K562 (cell line): ENCODE measurements around the gene VPS18. TPM values are rescaled to one million over a fixed set of nuclear protein-coding genes. Genes with fewer than 3 reads are reported as not detected.

Source experiments
- E2F3 ChIP-seq: fragments of 250-450 bp; sonication (Bioruptor Pico); IDR thresholded peaks from 2 replicates; pipeline ENCODE4 v1.4.0; 2020; ENCODE audit warnings: mild to moderate bottlenecking
- MGA ChIP-seq: fragments of 450-650 bp; IDR thresholded peaks from 2 replicates; pipeline ENCODE4 v1.6.1; 2016; ENCODE audit warnings: mild to moderate bottlenecking, moderate library complexity
- MXD1 ChIP-seq: fragments of 250-450 bp; sonication (Bioruptor Pico); IDR thresholded peaks from 2 replicates; pipeline ENCODE4 v1.8.0; 2021; ENCODE audit warnings: borderline replicate concordance, mild to moderate bottlenecking, moderate library complexity; ENCODE audit not compliant: poor library complexity, severe bottlenecking
- VEZF1 ChIP-seq: fragments of 200-800 bp; sonication (Bioruptor generic); IDR thresholded peaks from 2 replicates; pipeline ENCODE4 v1.6.1; 2017; ENCODE audit warnings: missing genetic modification characterization, missing compliant biosample characterization
- polyA plus RNA-seq, 8 experiments: library from polyadenylated mRNA; depleted of rRNA in 4 of 8; stranded (reverse) in 5 of 8; unstranded in 3 of 8; fragments of >200 nt; fragmentation: Nextera tagmentation in 2 of 8; fragmentation: Illumina TruSeq in 1 of 8; extraction: Ambion mirVana in 2 of 8; extraction: Trizol in 1 of 8; gene quantifications; 2 replicates each; pipeline versions ENCODE4 v1.2.1 to v1.2.3, GENCODE V29; 2011 to 2014; ENCODE audit warnings: inconsistent platforms in 1 of 8, missing spikeins in 1 of 8
- total RNA-seq, 7 experiments: library from RNA; depleted of rRNA in 6 of 7; stranded (reverse); fragments of >200 nt in 6 of 7; fragmentation: Illumina TruSeq in 2 of 7; extraction: Trizol in 2 of 7; gene quantifications; 2 replicates each; pipeline versions ENCODE4 v1.2.1 to v1.2.3, GENCODE V29; 2011 to 2021; ENCODE audit warnings: low replicate concordance in 1 of 7
- TF ChIP-seq, protein P1 (sequence below): sonication (generic); formaldehyde crosslinking; IDR thresholded peaks from 2 replicates; pipeline ENCODE4 v1.8.0; 2022; ENCODE audit warnings: mild to moderate bottlenecking, missing genetic modification reagents
- TF ChIP-seq, protein P2 (sequence below), 3 experiments: fragments of 200-800 bp in 1 of 3; fragments of 250-450 bp in 1 of 3; fragments of 450-650 bp in 1 of 3; sonication (Bioruptor Pico) in 1 of 3; sonication (Bioruptor generic) in 1 of 3; formaldehyde crosslinking in 1 of 3; IDR thresholded peaks; 2 replicates each; pipeline versions ENCODE4 v1.6.1 to v1.8.0; 2016 to 2022; ENCODE audit warnings: mild to moderate bottlenecking in 2 of 3, missing genetic modification characterization in 2 of 3, missing compliant biosample characterization in 1 of 3, moderate library complexity in 1 of 3

VPS18 gene
- total and polyA plus RNA-seq, 9 of the 15 experiments (the other 6 are each of a cell fraction or from before 2014, with no cell fraction given): 0.73 to 19.9 (median 8.5) TPM

DNA sequence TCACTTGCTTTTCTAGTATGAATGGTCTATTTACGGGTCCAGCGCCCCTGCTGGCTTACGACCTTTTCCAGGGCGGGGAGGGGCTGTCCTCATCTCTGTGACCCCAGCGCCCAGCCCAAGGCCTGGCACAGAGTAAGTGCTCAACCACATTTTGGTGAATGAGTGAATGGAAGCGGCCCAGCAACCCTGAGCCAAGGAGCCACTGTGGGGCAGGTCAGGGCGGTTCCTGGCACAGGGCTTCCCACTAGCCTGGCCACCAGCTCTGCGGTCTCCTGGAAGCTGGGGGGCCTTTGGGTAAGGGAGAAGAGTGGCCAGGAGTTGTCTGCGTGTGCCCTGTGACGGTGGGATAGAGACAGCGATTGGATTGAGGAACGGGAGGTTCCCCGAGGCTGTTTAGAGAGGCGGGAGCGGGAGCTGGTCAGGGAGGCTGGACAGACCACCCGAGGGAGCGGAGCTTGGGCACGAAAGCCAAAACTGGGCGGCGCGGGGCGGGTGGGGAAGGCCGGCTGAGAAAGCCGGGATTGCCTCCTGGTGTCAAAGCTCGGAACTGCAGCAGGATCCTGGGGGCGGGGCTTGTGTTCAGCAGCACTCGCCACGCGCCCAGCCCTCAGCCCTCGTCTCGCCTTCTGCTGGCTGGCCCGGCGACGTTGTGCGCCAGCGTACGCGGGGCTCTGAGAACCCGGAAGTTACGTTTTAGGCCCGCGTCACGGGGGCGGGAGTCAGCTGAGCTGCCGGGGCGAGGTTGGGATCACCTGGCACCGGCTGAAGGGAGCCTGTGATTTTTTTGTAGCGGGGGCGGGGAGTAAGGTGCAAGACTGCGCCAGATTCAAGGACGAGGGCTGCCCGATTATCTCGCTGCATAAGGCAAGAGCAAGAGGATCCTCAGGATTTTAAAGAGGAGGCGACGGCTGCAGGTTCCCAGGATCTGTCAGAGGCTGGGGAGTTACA, at the start of gene VPS18 (continued):
- TF ChIP-seq MGA: peak; percentile 55
- TF ChIP-seq, protein P1, sequence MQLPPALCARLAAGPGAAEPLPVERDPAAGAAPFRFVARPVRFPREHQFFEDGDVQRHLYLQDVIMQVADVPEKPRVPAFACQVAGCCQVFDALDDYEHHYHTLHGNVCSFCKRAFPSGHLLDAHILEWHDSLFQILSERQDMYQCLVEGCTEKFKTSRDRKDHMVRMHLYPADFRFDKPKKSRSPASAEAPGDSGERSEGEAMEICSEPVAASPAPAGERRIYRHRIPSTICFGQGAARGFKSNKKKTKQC (CRISPR knock-in tag): 0 out of 2 replicates have a peak, but pooled peaks have one; percentile 16
- TF ChIP-seq E2F3 (CRISPR knock-in tag): no peak
- TF ChIP-seq, protein P2, sequence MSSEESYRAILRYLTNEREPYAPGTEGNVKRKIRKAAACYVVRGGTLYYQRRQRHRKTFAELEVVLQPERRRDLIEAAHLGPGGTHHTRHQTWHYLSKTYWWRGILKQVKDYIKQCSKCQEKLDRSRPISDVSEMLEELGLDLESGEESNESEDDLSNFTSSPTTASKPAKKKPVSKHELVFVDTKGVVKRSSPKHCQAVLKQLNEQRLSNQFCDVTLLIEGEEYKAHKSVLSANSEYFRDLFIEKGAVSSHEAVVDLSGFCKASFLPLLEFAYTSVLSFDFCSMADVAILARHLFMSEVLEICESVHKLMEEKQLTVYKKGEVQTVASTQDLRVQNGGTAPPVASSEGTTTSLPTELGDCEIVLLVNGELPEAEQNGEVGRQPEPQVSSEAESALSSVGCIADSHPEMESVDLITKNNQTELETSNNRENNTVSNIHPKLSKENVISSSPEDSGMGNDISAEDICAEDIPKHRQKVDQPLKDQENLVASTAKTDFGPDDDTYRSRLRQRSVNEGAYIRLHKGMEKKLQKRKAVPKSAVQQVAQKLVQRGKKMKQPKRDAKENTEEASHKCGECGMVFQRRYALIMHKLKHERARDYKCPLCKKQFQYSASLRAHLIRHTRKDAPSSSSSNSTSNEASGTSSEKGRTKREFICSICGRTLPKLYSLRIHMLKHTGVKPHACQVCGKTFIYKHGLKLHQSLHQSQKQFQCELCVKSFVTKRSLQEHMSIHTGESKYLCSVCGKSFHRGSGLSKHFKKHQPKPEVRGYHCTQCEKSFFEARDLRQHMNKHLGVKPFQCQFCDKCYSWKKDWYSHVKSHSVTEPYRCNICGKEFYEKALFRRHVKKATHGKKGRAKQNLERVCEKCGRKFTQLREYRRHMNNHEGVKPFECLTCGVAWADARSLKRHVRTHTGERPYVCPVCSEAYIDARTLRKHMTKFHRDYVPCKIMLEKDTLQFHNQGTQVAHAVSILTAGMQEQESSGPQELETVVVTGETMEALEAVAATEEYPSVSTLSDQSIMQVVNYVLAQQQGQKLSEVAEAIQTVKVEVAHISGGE (CRISPR knock-in tag; IDR thresholded peaks at IDR 0.05): no peak
- peak; percentile 74 for TF ChIP-seq VEZF1 (CRISPR knock-in tag)
- peak; percentile 43 for TF ChIP-seq MXD1 (CRISPR knock-in tag)
